Gastroesophageal sphincter (tissue), 3 donors: ENCODE results near the gene FTSJ1.

Experiments used
- CTCF ChIP-seq, 4 experiments: fragments of 200-600 bp in 2 of 4; fragments of 450-650 bp in 2 of 4; sonication (generic) in 1 of 4; IDR thresholded peaks; one replicate each; pipeline ENCODE4 v1.5.1; 2017 to 2019; ENCODE audit warnings: antibody characterized with exemption in 4 of 4, mild to moderate bottlenecking in 2 of 4, moderate library complexity in 2 of 4
- EP300 ChIP-seq: sonication (generic); formaldehyde crosslinking; IDR thresholded peaks from one replicate; pipeline ENCODE4 v1.6.1; 2017; ENCODE audit warnings: antibody characterized with exemption, mild to moderate bottlenecking

DNA sequence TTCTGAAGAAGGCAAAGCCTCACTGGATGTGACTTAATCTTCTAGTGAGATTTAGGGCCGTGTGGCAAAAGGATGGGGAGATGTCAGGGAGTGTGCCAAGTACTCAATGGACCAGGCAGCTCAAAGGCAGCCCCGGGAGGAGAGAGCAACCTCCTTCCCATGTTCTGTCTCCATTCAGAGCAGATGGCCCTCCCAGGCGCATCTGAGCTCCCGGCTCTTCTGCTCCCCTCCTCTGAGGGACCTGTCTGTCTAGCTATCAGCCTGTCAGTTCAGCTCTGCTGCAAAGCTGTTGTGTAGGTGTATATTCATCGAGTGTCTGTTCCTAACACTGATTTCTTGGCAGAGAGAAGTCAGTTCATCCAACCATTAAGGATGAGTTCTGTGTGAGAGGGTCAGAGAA, 21.9 kb downstream of the FTSJ1 start:
- TF ChIP-seq CTCF (IDR thresholded peaks at IDR 0.05) = no peak
- no peak for TF ChIP-seq EP300
